K562 (cell line): ENCODE measurements around the gene RAMAC. TPM values are rescaled to one million over a fixed set of nuclear protein-coding genes. Genes with fewer than 3 reads are reported as not detected.

Experiments
- EHMT2 ChIP-seq: fragments of 450-650 bp; IDR thresholded peaks from 2 replicates; pipeline ENCODE4 v1.6.1; 2018; ENCODE audit warnings: antibody characterized with exemption
- MLLT1 ChIP-seq, 2 experiments: fragments of 450-650 bp; IDR thresholded peaks; 2 replicates each; pipeline ENCODE4 v1.6.1; 2016
- NEUROD1 ChIP-seq: fragments of 150-350 bp; IDR thresholded peaks from 2 replicates; pipeline ENCODE4 v1.6.1; 2014; ENCODE audit warnings: borderline replicate concordance, low read length, low read depth; ENCODE audit not compliant: partially characterized antibody
- TAF7 ChIP-seq: fragments of 450-650 bp; IDR thresholded peaks from 2 replicates; pipeline ENCODE4 v1.6.1; 2016; ENCODE audit warnings: missing genetic modification characterization, missing compliant biosample characterization
- polyA plus RNA-seq, 8 experiments: library from polyadenylated mRNA; depleted of rRNA in 4 of 8; stranded (reverse) in 5 of 8; unstranded in 3 of 8; fragments of >200 nt; fragmentation: Nextera tagmentation in 2 of 8; fragmentation: Illumina TruSeq in 1 of 8; extraction: Ambion mirVana in 2 of 8; extraction: Trizol in 1 of 8; gene quantifications; 2 replicates each; pipeline versions ENCODE4 v1.2.1 to v1.2.3, GENCODE V29; 2011 to 2014; ENCODE audit warnings: inconsistent platforms in 1 of 8, missing spikeins in 1 of 8
- total RNA-seq, 7 experiments: library from RNA; depleted of rRNA in 6 of 7; stranded (reverse); fragments of >200 nt in 6 of 7; fragmentation: Illumina TruSeq in 2 of 7; extraction: Trizol in 2 of 7; gene quantifications; 2 replicates each; pipeline versions ENCODE4 v1.2.1 to v1.2.3, GENCODE V29; 2011 to 2021; ENCODE audit warnings: low replicate concordance in 1 of 7
- TF ChIP-seq, protein P1 (sequence below): fragments of 450-650 bp; formaldehyde crosslinking; IDR thresholded peaks from 2 replicates; pipeline ENCODE4 v1.4.0; 2020; ENCODE audit warnings: mild to moderate bottlenecking, moderate library complexity

The RAMAC gene
- total and polyA plus RNA-seq, 9 of the 15 experiments (the other 6 are each of a cell fraction or from before 2014, with no cell fraction given) = 26.9 to 108 (median 38.4) TPM

GRCh38 chr15:83010709-83011270, 24.8 kb downstream of the RAMAC start (continued):
- peak; percentile 31 for TF ChIP-seq NEUROD1
- no peak for TF ChIP-seq TAF7 (tag)
- TF ChIP-seq EHMT2 = peak; percentile 95
- TF ChIP-seq, protein P1, sequence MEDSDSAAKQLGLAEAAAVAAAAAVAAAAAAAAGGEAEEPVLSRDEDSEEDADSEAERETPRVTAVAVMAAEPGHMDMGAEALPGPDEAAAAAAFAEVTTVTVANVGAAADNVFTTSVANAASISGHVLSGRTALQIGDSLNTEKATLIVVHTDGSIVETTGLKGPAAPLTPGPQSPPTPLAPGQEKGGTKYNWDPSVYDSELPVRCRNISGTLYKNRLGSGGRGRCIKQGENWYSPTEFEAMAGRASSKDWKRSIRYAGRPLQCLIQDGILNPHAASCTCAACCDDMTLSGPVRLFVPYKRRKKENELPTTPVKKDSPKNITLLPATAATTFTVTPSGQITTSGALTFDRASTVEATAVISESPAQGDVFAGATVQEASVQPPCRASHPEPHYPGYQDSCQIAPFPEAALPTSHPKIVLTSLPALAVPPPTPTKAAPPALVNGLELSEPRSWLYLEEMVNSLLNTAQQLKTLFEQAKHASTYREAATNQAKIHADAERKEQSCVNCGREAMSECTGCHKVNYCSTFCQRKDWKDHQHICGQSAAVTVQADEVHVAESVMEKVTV (CRISPR knock-in tag) = peak; percentile 69; the same call in 1 of the 2 replicates
- TF ChIP-seq MLLT1 (IDR thresholded peaks at IDR 0.05) = 0 out of 4 replicates have a peak, but pooled peaks of 1 of the 2 experiments have one; percentile 61
